ENCODE data around the gene ARL4C.

DNA sequence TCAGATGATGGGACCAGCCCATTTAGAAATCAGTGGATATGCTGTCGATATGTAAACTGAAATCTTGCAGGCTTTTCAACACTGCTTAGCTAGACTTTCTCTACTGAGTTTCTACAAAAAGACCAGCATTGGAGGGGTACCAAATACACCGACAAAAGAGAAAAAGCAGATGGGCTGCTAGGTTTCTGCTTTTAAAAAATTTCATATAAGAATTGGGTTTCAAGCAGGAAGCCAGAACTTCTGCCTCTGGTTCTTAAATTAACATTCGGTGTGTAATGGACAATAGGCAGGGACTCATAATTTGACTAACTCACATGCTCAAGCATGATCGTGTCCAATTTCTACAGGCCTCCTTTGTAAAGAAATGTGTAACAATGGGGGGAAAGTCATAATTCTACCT lies 3.1 kb downstream of the ARL4C start:
- TF ChIP-seq CTCF (IDR thresholded peaks at IDR 0.05) (no peak), POLR2A (IDR thresholded peaks at IDR 0.05) (no peak)

Data from lower leg skin (tissue), 3 donors.